Keratinocyte (primary cell): ENCODE data around the gene MYCL.

Source experiments
- CTCF ChIP-seq, 3 experiments: IDR thresholded peaks in 1 of 3; conservative IDR thresholded peaks in 1 of 3; optimal IDR thresholded peaks in 1 of 3; 2 replicates in 2 of 3; 3 replicates in 1 of 3; pipeline versions ENCODE3 to v1.5.1; 2011; ENCODE audit warnings: low read length in 3 of 3, mild to moderate bottlenecking in 3 of 3, moderate library complexity in 2 of 3, control low read depth in 1 of 3, inconsistent platforms in 1 of 3; ENCODE audit not compliant: insufficient read depth in 2 of 3; ENCODE audit errors: extremely low read depth in 1 of 3
- EZH2 ChIP-seq: IDR thresholded peaks from one replicate; pipeline ENCODE4 v1.6.1; 2012; ENCODE audit warnings: inconsistent platforms, mild to moderate bottlenecking, low read length, moderate library complexity

DNA sequence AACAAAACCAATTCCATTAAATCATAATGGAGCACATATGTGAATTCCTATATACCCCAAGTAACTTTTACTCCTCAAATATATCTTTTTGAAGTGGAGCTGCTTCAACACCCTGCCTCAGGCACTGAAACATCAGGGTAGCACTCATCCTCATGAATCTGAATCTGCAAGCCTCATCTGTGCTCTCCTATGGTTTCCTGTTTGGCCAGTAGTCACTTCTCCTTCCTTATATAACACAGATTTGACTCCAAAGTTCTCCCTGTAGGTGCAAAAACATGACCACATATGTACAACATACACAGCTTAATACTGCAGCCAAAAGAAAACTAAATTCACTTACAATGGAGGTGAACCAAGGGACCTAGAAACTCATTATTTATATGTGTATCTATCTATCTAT lies 25.6 kb downstream of the MYCL start:
- TF ChIP-seq EZH2 (no peak), CTCF (optimal IDR thresholded peaks at IDR 0.05 in 1 of 3, IDR thresholded peaks at IDR 0.05 in 1 of 3, conservative IDR thresholded peaks at IDR 0.05 in 1 of 3; ENCODE audit: extremely low read depth in 1 of 3, insufficient read depth in 2 of 3, low read length in 3 of 3) (no peak)
